BJ (cell line): ENCODE measurements around the gene TICRR. TPM values are rescaled to one million over a fixed set of nuclear protein-coding genes. Genes with fewer than 3 reads are reported as not detected.

Experiments
- CTCF ChIA-PET: fragments of 350-600 bp; formaldehyde crosslinking; extraction: SDS; loops from one replicate; lab custom pipeline; 2021; ENCODE audit warnings: antibody characterized with exemption, inconsistent platforms; lab: Yijun Ruan, JAX
- POLR2A ChIA-PET: fragments of 300-600 bp; sonication (Branson Sonifier 250); formaldehyde crosslinking; extraction: SDS; loops from one replicate; lab custom pipeline; 2021; ENCODE audit warnings: antibody characterized with exemption; lab: Charles Lee
- DNase-seq: peaks from one replicate; pipeline ENCODE4 v3.0.0-alpha.2; 2011; ENCODE audit warnings: low read depth
- H3K27me3 ChIP-seq: 2 replicates; pipeline ENCODE4 v1.6.0; 2011; ENCODE audit warnings: low read length; ENCODE audit not compliant: control insufficient read depth, insufficient read depth
- H3K36me3 ChIP-seq: 2 replicates; pipeline ENCODE4 v1.5.1; 2011; ENCODE audit warnings: low read length; ENCODE audit not compliant: control insufficient read depth, insufficient read depth
- H3K4me3 ChIP-seq: 2 replicates; pipeline ENCODE4 v1.5.1; 2011; ENCODE audit warnings: low read depth, mild to moderate bottlenecking, control low read depth, low read length
- polyA plus RNA-seq: library from polyadenylated mRNA; depleted of rRNA; stranded (reverse); fragments of >200 nt; gene quantifications from 2 replicates; pipeline ENCODE4 v1.2.3, GENCODE V29; 2011
- TF ChIP-seq, protein P1 (sequence below): IDR thresholded peaks from 2 replicates; pipeline ENCODE4 v1.5.1; 2011; ENCODE audit warnings: low read depth, mild to moderate bottlenecking, control low read depth, inconsistent platforms, low read length, moderate library complexity; ENCODE audit not compliant: insufficient read depth

Gene TICRR
- polyA plus RNA-seq, 1 experiment = 2.4 TPM

DNA sequence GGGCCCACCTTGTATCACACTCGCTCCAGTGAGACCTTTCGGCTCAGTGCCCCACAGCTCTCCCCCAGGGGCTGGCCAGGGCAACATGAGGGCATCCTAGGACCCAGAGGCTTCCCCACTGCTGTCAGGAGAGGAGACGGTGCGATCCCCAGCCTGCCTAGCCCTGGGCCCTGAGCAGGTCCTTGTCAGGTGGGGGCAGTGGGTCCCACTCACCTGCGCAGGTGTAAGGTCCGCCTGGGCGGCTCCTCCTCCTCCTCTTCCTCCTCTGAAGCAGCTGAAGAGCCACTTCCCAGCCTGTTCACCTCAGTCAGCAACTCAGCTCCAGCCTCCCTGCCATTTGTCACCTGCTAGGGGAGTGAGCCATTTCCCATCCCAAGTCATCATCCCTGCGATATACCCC, 70.4 kb downstream of the TICRR start:
- Histone ChIP-seq H3K27me3 (no peaks in the 10 kb centered on the region), H3K4me3 (no peak overlapping the region), H3K36me3 (peaks cover 19% of the 10 kb centered on the region)
- ChIA-PET POLR2A (no interaction called here), CTCF (interaction anchor here (0.6 to 2.1 kb wide), 9 partner anchors 13 to 1390 kb away, joined by 3 to 12 read pairs (median 4); partner anchors contain the start of gene MESP1)
- DNase-seq = no peak
- TF ChIP-seq, protein P1, sequence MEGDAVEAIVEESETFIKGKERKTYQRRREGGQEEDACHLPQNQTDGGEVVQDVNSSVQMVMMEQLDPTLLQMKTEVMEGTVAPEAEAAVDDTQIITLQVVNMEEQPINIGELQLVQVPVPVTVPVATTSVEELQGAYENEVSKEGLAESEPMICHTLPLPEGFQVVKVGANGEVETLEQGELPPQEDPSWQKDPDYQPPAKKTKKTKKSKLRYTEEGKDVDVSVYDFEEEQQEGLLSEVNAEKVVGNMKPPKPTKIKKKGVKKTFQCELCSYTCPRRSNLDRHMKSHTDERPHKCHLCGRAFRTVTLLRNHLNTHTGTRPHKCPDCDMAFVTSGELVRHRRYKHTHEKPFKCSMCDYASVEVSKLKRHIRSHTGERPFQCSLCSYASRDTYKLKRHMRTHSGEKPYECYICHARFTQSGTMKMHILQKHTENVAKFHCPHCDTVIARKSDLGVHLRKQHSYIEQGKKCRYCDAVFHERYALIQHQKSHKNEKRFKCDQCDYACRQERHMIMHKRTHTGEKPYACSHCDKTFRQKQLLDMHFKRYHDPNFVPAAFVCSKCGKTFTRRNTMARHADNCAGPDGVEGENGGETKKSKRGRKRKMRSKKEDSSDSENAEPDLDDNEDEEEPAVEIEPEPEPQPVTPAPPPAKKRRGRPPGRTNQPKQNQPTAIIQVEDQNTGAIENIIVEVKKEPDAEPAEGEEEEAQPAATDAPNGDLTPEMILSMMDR = no peak

DNA sequence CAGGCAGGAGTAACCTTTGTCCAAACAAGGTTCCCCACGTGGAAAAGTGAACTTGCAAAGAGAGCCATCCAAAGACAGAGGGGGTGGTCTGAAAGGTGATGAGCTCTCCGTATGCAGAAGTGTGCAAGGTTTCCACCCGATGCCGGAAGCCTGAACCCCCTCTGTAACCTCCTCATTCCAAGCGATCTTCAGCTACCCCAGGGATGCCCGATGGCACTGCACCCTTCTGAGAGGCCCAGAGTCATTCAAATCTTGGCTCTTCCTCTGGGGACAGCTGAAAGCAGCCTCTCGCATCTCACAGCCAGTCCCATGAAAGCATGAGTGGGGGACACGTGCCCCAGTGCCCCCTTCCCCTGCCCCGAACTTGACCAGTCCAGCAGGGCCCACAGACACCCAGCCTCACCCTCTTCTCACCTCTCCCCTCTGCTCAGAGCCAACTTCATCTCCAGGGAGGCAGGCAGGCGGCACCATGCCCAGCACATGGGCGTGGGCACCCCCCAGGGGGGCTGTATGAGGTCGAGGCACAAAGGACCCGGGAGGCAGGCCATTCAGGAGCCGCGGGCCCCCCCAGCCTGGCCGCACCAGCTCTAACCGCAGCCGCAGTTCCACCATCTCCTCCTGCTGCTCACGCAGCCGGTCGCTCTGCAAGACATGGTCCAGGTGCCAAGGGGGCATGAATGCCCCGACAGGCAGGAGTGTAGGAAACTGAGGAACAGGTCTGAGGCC, 71.3 kb downstream of the TICRR start:
- TF ChIP-seq, protein P1 = no peak
- no peak for DNase-seq

DNA sequence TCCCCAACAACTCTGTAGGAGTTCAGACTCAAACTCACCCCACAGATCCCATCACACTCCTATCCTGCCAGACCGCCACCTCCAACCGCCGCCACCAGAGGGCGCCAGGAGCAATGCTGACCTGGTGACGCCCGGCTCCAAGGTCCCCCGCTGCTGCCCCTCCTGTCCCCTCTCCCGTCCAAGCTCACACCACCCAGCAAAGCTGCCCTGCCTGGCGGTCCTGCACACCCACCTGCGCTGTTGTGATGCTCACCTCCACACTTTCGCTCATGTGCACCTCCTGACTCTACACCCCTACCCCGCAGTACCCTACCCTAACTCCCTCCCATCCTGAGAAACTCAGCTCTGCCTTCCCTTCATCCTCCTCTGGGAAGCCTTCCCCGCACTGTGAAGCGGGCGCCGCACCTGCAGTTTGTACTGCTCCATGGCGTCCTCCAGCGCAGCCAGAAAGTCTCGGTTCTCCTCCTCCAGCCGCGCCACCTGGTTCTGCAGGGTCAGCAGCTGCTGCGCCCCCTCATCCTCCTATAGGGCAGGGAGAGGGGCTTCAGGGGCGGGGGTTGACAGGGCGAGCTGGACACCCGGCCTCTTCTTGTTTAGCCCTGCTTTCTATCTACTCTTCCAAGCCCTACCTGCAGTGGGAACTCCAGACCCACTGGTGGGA, 72.1 kb downstream of the TICRR start:
- TF ChIP-seq, protein P1 = peak; percentile 95
- ChIA-PET POLR2A (no interaction called here), CTCF (interaction anchor here (0.7 to 2.1 kb wide), 16 partner anchors 11 to 147 kb away, joined by 3 to 12 read pairs (median 4); no protein-coding TSS in a partner anchor)
- no peak for DNase-seq
- Histone ChIP-seq H3K36me3 (peaks cover 16% of the 10 kb centered on the region), H3K4me3 (no peak overlapping the region), H3K27me3 (no peaks in the 10 kb centered on the region)

More for the DNA sequence above, 71.3 kb downstream of the TICRR start:
- CTCF ChIA-PET = interaction anchor here (0.8 to 2.1 kb wide), 13 partner anchors 12 to 242 kb away, joined by 3 to 12 read pairs (median 4); partner anchors contain the start of gene MESP1
- no peak overlapping the region for H3K4me3 ChIP-seq
- peaks cover 19% of the 10 kb centered on the region for H3K36me3 ChIP-seq
- no peaks in the 10 kb centered on the region for H3K27me3 ChIP-seq
- POLR2A ChIA-PET = no interaction called here

DNA sequence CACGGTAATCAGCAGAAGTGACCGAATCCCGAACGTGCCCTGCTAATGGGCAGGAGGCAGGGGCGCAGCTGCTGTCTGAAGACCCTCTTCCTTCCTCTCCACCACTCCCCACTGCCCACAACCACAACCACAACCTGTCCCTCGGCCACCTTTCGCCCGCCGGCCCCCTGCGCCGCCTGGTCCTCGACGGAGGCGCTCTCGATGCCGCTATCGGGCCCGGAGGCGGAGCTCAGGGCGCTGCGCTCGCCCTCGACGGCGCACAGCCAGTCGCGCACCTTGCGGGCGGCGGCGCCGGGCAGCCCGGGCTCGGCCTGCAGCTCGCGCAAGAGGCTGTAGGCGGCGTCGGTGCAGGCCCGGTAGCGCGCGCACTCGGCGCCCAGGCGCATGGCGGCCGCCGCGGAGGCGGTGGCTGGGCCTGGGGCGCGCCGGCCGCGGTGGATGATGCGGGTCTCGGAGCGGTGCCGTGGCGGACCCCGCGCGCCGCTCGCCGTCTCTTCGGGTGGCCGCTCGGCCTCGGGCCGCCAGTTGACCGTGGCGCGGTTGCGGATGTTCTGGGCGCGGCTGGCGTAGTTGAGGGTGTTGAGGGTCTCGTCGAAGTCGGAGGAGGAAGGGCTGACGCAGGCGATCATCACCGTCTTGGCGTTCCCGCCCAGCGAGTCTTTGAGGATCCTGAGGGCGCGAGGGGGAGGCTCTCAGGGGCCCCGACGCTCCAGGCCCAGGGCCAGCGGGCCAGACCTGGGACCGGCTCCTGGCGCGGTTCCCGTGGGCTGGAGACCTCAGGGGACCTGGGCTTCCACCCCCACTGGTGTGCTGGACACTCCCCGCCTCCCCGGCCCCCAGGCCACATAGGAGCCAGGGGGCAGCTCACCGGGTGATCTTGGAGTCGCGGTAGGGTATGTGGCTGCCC, 73.1 kb downstream of the TICRR start:
- H3K27me3 ChIP-seq = no peaks in the 10 kb centered on the region
- CTCF ChIA-PET = interaction anchor here (0.7 to 1.5 kb wide), 10 partner anchors 15 to 92 kb away, joined by 3 to 7 read pairs (median 4); no protein-coding TSS in a partner anchor
- peaks cover 17% of the 10 kb centered on the region for H3K36me3 ChIP-seq

More for the DNA sequence above, 73.1 kb downstream of the TICRR start:
- no peak for DNase-seq
- no peak overlapping the region for H3K4me3 ChIP-seq
- TF ChIP-seq, protein P1 = no peak
- POLR2A ChIA-PET = no interaction called here
